C4-2B (cell line): ENCODE results near the gene SWI5.

Experiments
- H3K27ac ChIP-seq: fragments of 450-650 bp; 2 replicates; pipeline ENCODE4 v1.5.1; 2017
- ZFX ChIP-seq: fragments of 450-650 bp; IDR thresholded peaks from 2 replicates; pipeline ENCODE4 v1.6.1; 2017
- TF ChIP-seq, protein P1 (sequence below): fragments of 450-650 bp; conservative IDR thresholded peaks from 2 replicates; pipeline ENCODE4 v1.5.1; 2017; ENCODE audit warnings: mild to moderate bottlenecking

SWI5 gene

DNA sequence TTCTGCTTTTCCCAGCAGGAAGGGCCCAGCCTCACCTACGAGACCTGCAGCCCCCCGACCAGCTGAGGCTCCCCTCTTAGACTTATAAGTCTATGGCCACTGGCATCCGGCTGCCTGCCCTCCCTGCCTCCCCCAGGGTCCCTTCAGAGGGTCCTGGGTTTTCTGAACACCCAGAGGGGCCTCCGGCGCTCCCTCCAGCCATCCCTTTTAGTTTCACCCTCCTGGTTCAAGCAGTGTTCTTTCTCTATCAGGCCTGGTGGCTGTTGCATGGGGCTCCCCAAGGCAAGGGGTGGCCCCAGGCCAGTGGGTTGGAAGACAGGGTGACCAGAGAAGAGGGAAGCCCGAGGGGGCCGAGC, 22.1 kb upstream of the SWI5 start:
- no peak for TF ChIP-seq ZFX
- TF ChIP-seq, protein P1, sequence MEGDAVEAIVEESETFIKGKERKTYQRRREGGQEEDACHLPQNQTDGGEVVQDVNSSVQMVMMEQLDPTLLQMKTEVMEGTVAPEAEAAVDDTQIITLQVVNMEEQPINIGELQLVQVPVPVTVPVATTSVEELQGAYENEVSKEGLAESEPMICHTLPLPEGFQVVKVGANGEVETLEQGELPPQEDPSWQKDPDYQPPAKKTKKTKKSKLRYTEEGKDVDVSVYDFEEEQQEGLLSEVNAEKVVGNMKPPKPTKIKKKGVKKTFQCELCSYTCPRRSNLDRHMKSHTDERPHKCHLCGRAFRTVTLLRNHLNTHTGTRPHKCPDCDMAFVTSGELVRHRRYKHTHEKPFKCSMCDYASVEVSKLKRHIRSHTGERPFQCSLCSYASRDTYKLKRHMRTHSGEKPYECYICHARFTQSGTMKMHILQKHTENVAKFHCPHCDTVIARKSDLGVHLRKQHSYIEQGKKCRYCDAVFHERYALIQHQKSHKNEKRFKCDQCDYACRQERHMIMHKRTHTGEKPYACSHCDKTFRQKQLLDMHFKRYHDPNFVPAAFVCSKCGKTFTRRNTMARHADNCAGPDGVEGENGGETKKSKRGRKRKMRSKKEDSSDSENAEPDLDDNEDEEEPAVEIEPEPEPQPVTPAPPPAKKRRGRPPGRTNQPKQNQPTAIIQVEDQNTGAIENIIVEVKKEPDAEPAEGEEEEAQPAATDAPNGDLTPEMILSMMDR: no peak
- H3K27ac ChIP-seq: no peak overlapping the region

DNA sequence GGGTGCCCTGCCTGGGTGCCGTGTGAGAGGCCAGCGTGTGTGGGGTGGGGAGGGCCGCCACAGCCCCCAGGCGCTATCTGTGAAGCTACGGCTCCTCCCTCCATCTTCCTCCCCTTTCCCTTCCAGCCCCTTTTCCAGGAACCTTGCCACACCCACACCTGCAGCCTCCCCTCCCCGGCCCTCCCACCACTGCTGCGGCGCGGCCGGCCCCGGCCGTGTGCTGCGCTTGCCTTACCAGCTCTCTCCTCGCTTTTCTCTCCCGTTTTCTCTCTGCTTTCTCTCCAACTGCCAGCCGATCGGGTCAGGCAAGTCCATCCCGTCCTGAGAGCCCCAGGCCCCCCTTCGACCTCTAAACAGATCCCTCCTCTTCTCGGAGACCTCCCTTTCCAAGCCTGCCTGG, 21.7 kb upstream of the SWI5 start:
- no peak overlapping the region for H3K27ac ChIP-seq
- TF ChIP-seq ZFX: no peak
- TF ChIP-seq, protein P1: no peak

DNA sequence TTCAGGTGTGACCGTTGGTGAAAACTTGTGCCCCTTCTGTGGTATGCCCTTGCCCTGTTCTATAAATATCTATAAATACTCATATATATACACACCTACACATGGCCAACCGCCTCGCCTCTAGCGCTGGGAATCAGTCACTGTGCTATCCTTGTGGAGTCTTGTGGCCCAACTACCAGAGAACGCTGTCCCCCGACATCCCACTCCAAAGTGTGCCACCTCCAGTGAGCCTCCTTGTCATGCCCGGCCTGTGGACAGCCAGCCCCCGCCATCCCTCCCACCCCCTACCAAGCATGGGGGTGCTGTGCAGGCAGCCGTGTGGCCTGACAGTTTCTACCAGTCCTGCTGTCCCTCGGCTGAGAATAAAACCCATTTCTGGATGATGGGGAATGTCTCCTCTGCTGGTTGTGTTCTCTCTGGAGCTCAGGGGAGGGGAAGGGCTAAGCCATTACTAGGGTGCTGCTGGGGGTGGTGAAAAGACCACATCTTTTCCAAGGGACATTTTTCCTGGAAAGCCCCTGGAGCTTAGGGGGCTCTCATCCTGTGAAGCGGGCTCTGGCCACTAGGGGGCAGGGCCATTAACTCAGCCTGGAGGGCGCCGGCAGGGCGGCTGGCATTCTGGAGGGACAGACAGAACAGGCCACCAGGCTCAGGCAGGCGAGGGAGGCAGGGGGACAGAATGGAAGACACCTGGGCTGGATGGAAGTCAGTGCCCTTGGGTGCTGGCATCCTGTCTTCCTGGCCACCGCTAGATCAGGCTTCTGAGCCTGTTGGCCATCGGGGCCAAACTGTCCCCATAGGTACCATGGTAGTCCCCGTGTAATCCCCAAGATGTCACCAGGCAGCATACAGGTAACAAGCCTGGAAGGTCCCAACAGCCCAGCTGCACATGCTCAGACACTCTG, 21.0 kb upstream of the SWI5 start:
- TF ChIP-seq, protein P1: peak; percentile 91
- no peak for TF ChIP-seq ZFX
- H3K27ac ChIP-seq: no peak overlapping the region

DNA sequence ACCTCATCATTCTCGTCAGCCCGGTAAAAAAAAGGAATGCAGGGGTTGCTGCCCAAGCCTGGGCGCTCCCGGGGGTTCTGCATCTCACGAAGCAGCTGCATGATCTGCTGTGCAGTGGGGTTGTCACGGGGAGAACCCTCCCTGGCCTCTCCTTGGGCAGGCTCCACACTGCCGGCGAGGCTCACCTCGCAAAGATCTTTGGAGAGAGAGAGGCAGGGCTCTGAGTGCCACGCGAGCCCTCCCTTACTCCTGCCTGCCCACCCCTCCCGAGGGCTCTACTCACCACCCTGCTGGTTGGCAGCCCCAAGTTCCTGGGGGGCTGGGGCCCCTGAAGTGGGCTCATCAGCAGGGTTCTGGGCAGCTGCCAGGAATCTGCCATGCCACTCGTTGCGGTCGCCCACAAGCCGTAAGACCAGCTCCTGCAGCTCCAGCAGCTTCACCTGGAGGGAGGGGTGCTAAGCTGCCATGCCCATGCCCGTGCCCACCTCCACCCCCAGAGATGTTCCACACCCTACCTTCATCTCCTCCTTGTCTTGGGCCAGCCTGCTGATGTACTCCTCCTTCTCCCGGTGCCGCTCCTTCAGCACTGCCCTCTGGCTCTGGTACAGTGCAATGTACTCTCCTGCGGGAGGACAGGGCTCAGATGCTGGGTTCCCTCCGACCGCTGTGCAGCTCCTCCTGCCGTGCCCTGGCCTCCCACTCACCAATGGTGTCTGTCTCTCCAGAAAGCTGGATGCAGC, 18.8 kb upstream of the SWI5 start:
- no peak for TF ChIP-seq ZFX
- TF ChIP-seq, protein P1: no peak
- no peak overlapping the region for H3K27ac ChIP-seq

DNA sequence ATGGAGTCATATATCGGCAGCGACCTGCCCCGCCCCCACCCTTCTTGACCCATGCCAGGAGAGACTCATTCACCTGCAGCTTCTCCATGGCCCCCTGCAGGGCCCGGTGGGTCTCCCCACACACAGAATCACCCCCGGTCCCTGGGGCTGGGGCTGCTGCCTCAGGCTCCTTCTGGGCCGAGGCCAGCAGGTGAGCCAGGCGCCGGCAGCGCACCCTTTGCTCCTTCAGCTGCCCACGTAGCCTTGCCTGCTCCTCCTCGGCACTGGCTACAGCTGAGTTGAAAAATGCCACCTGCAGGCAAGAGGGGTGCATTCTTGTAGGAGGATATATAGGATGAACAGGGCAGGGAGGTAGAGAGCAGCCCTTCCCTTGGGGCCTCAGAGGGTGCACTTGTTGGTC, 18.2 kb upstream of the SWI5 start:
- TF ChIP-seq, protein P1: no peak
- TF ChIP-seq ZFX: no peak
- H3K27ac ChIP-seq: no peak overlapping the region

DNA sequence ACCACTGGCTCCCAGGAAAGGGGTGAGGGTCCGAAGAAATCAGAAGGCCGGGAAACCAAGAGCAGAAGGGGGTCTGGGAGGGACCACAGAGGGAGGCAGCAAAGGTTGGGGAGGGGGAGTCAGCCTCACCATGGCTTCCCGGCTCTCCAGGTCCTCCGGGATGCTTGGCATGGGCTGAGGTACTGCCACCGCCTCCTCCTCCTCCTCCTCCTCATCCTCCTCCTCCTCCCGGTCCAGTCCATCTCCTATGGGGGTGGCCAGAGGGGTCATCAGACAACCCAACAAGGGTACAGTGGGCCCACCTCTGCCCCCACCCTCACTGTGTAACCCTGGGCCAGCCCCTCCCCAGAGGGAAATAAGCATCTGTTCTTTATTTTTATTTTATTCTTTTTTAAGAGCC, 17.8 kb upstream of the SWI5 start:
- TF ChIP-seq ZFX: no peak
- TF ChIP-seq, protein P1: no peak
- no peak overlapping the region for H3K27ac ChIP-seq

DNA sequence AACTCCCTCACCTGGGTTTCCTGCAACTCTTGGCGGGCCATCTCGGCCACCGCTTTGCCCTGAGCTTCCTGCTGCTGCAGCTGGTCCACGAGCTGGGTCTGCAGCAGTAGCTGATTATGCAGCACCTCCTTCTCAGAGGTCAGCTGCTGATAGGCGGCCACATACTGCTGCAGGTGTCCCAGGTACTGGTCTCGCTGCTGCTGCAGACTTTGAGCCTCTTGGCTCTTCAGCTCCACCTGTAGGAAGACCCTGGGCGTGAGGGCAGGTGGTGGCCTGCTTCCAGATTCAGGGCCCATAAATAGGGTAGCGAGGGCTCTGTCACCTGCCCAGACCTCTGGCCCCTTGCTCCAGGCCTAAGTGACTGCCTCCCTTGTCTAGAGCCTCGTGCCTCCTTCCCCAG, 16.9 kb upstream of the SWI5 start:
- TF ChIP-seq, protein P1: no peak
- no peak for TF ChIP-seq ZFX
- no peak overlapping the region for H3K27ac ChIP-seq
